HepG2 (cell line): ENCODE data around the gene STX12. TPM values are rescaled to one million over a fixed set of nuclear protein-coding genes. Genes with fewer than 3 reads are reported as not detected.

Experiments used
- BORCS8-MEF2B ChIP-seq: sonication (generic); formaldehyde crosslinking; IDR thresholded peaks from 2 replicates; pipeline ENCODE4 v1.8.0; 2022; ENCODE audit warnings: mild to moderate bottlenecking, missing genetic modification reagents
- CBX1 ChIP-seq: IDR thresholded peaks from one replicate; pipeline ENCODE4 v1.6.1; 2016; ENCODE audit warnings: antibody characterized with exemption, low read depth
- CEBPG ChIP-seq: IDR thresholded peaks from 2 replicates; pipeline ENCODE4 v1.6.1; 2016
- DNMT1 ChIP-seq: sonication (generic); formaldehyde crosslinking; IDR thresholded peaks from 2 replicates; pipeline ENCODE4 v1.5.1; 2020; ENCODE audit warnings: mild to moderate bottlenecking, missing genetic modification reagents
- FOXA3 ChIP-seq: IDR thresholded peaks from 2 replicates; pipeline ENCODE4 v1.6.1; 2016; ENCODE audit warnings: missing genetic modification reagents, missing compliant biosample characterization
- HOXA7 ChIP-seq: sonication (generic); formaldehyde crosslinking; IDR thresholded peaks from 2 replicates; pipeline ENCODE4 v1.8.1; 2022; ENCODE audit warnings: mild to moderate bottlenecking, missing genetic modification reagents, moderate library complexity
- KMT2A ChIP-seq: sonication (generic); formaldehyde crosslinking; IDR thresholded peaks from 2 replicates; pipeline ENCODE4 v1.4.0; 2020; ENCODE audit warnings: missing genetic modification reagents
- NCOA5 ChIP-seq: sonication (generic); formaldehyde crosslinking; IDR thresholded peaks from 2 replicates; pipeline ENCODE4 v1.4.0; 2020; ENCODE audit warnings: missing genetic modification reagents
- POGZ ChIP-seq: sonication (generic); formaldehyde crosslinking; IDR thresholded peaks from 2 replicates; pipeline ENCODE4 v1.4.0; 2020; ENCODE audit warnings: mild to moderate bottlenecking, missing genetic modification reagents
- RBAK ChIP-seq: sonication (generic); formaldehyde crosslinking; IDR thresholded peaks from 2 replicates; pipeline ENCODE4 v1.5.1; 2020; ENCODE audit warnings: mild to moderate bottlenecking, missing genetic modification reagents
- REL ChIP-seq: sonication (generic); formaldehyde crosslinking; conservative IDR thresholded peaks from 2 replicates; pipeline ENCODE4 v1.8.0; 2022; ENCODE audit warnings: mild to moderate bottlenecking, missing genetic modification reagents, moderate library complexity
- RXRA ChIP-seq: sonication (generic); formaldehyde crosslinking; IDR thresholded peaks from 2 replicates; pipeline ENCODE4 v1.5.1; 2020; ENCODE audit warnings: missing genetic modification reagents
- SMAD9 ChIP-seq: sonication (generic); formaldehyde crosslinking; IDR thresholded peaks from 2 replicates; pipeline ENCODE4 v1.5.1; 2020; ENCODE audit warnings: mild to moderate bottlenecking, missing genetic modification reagents
- ZBTB7A ChIP-seq: sonication (generic); formaldehyde crosslinking; IDR thresholded peaks from 2 replicates; pipeline ENCODE4 v1.8.0; 2022; ENCODE audit warnings: mild to moderate bottlenecking, missing genetic modification reagents
- ZFP82 ChIP-seq: sonication (generic); formaldehyde crosslinking; IDR thresholded peaks from 2 replicates; pipeline ENCODE4 v1.5.1; 2020; ENCODE audit warnings: mild to moderate bottlenecking, missing genetic modification reagents, borderline replicate concordance
- ZNF256 ChIP-seq: sonication (generic); formaldehyde crosslinking; conservative IDR thresholded peaks from 2 replicates; pipeline ENCODE4 v1.4.0; 2020; ENCODE audit warnings: missing genetic modification reagents
- ZNF431 ChIP-seq: sonication (generic); formaldehyde crosslinking; IDR thresholded peaks from 2 replicates; pipeline ENCODE4 v1.9.0; 2022; ENCODE audit warnings: missing genetic modification reagents, low read depth, mild to moderate bottlenecking, borderline replicate concordance
- ZNF530 ChIP-seq: sonication (generic); formaldehyde crosslinking; IDR thresholded peaks from 2 replicates; pipeline ENCODE4 v1.5.0; 2020; ENCODE audit warnings: low read depth, mild to moderate bottlenecking, missing genetic modification reagents
- ZNF569 ChIP-seq: sonication (generic); formaldehyde crosslinking; IDR thresholded peaks from 2 replicates; pipeline ENCODE4 v1.5.0; 2020; ENCODE audit warnings: mild to moderate bottlenecking, missing genetic modification reagents, moderate library complexity, borderline replicate concordance
- ZNF883 ChIP-seq: sonication (generic); formaldehyde crosslinking; IDR thresholded peaks from 2 replicates; pipeline ENCODE4 v1.5.1; 2020; ENCODE audit warnings: mild to moderate bottlenecking, missing genetic modification reagents; ENCODE audit errors: not compliant biosample characterization
- ZZZ3 ChIP-seq: sonication (generic); formaldehyde crosslinking; IDR thresholded peaks from 2 replicates; pipeline ENCODE4 v1.4.0; 2020; ENCODE audit warnings: missing genetic modification reagents, mild to moderate bottlenecking, borderline replicate concordance
- polyA plus RNA-seq, 8 experiments: library from polyadenylated mRNA; depleted of rRNA in 3 of 8; stranded (reverse) in 7 of 8; unstranded in 1 of 8; fragments of >200 nt; fragmentation: Illumina TruSeq in 4 of 8; extraction: Trizol in 4 of 8; gene quantifications; 2 replicates each; pipeline versions ENCODE4 v1.2.1 to v1.2.3, GENCODE V29; 2011 to 2016; ENCODE audit warnings: low read depth in 4 of 8, missing spikeins in 1 of 8, mixed read lengths in 1 of 8; ENCODE audit not compliant: insufficient read depth in 1 of 8
- total RNA-seq, 5 experiments: library from RNA; depleted of rRNA; stranded (reverse); fragments of >200 nt; fragmentation: Illumina TruSeq; extraction: Trizol; gene quantifications; 2 replicates each; pipeline ENCODE4 v1.2.3, GENCODE V29; 2016; ENCODE audit warnings: low read depth in 1 of 5
- TF ChIP-seq, protein P1 (sequence below): sonication (generic); formaldehyde crosslinking; IDR thresholded peaks from 2 replicates; pipeline ENCODE4 v1.5.0; 2020; ENCODE audit warnings: mild to moderate bottlenecking, missing genetic modification reagents
- TF ChIP-seq, protein P2 (sequence below): sonication (generic); formaldehyde crosslinking; IDR thresholded peaks from 2 replicates; pipeline ENCODE4 v1.8.0; 2022; ENCODE audit warnings: missing genetic modification reagents, mild to moderate bottlenecking, inconsistent platforms, borderline replicate concordance
- TF ChIP-seq, protein P3 (sequence below): sonication (generic); formaldehyde crosslinking; IDR thresholded peaks from 2 replicates; pipeline ENCODE4 v1.5.0; 2020; ENCODE audit warnings: missing genetic modification reagents, mild to moderate bottlenecking, borderline replicate concordance
- TF ChIP-seq, protein P4 (sequence below): sonication (generic); formaldehyde crosslinking; IDR thresholded peaks from 2 replicates; pipeline ENCODE4 v1.8.1; 2023; ENCODE audit warnings: mild to moderate bottlenecking, missing genetic modification reagents, borderline replicate concordance

The STX12 gene
- total and polyA plus RNA-seq, 2 of the 13 experiments (the other 11 are each of a cell fraction or from before 2014, with no cell fraction given), result 9.0 to 19.7 TPM

DNA sequence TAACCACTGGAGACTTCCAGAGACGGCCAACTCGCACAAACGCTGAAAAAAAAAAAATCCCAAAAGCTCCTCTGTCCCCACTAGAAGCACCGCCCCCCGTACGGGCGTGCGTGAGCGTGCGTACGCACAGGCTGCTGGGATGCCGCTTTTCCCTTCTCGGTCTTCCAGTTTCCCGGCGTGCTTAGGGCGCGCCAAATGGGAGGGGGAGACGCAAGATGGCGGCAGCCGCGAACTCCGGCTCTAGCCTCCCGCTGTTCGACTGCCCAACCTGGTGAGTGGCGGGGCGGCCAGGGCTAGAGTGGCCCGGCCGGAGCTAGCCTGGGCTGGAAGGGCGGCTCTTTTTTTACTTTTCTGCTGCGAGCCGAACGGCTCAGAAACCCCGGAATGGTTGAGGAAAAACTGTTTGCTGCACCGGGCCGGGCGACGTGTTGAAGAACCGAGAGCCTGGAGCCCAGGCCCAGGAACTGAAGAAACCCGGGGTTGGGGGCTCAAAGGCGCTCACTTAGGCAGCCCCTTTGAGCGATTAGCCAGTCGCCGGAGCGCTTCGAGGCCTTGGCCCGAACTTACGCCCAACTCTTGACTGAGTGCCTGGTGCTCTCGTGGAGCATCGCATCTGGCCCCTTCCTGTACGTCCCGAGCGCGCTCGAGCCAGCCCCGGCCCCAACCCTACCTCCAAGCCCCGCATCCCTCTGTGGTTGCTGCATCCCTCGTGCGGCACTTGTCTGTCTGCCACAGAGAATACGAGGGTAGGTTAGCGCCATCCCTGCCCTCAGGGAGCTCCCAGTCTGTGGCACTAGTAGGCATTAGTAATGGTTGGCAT lies 57.8 kb downstream of the STX12 start, which contains the start of gene PPP1R8 (continued):
- no peak for TF ChIP-seq REL (CRISPR knock-in tag)
- 0 out of 2 replicates have a peak, but pooled peaks have one; percentile 44 for TF ChIP-seq ZNF256
- TF ChIP-seq, protein P1, sequence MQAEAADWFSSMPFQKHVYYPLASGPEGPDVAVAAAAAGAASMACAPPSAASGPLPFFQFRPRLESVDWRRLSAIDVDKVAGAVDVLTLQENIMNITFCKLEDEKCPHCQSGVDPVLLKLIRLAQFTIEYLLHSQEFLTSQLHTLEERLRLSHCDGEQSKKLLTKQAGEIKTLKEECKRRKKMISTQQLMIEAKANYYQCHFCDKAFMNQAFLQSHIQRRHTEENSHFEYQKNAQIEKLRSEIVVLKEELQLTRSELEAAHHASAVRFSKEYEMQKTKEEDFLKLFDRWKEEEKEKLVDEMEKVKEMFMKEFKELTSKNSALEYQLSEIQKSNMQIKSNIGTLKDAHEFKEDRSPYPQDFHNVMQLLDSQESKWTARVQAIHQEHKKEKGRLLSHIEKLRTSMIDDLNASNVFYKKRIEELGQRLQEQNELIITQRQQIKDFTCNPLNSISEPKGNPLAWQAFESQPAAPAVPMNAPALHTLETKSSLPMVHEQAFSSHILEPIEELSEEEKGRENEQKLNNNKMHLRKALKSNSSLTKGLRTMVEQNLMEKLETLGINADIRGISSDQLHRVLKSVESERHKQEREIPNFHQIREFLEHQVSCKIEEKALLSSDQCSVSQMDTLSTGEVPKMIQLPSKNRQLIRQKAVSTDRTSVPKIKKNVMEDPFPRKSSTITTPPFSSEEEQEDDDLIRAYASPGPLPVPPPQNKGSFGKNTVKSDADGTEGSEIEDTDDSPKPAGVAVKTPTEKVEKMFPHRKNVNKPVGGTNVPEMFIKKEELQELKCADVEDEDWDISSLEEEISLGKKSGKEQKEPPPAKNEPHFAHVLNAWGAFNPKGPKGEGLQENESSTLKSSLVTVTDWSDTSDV (CRISPR knock-in tag), result no peak
- TF ChIP-seq ZNF883, result peak; percentile 82
- TF ChIP-seq ZNF530 (CRISPR knock-in tag), result no peak
- peak; percentile 94 for TF ChIP-seq KMT2A
- no peak; the same call in 1 of the 2 replicates for TF ChIP-seq ZBTB7A (CRISPR knock-in tag)
- peak; percentile 59; the same call in 1 of the 2 replicates for TF ChIP-seq RXRA (CRISPR knock-in tag)
- no peak for TF ChIP-seq CBX1
- TF ChIP-seq, protein P2, sequence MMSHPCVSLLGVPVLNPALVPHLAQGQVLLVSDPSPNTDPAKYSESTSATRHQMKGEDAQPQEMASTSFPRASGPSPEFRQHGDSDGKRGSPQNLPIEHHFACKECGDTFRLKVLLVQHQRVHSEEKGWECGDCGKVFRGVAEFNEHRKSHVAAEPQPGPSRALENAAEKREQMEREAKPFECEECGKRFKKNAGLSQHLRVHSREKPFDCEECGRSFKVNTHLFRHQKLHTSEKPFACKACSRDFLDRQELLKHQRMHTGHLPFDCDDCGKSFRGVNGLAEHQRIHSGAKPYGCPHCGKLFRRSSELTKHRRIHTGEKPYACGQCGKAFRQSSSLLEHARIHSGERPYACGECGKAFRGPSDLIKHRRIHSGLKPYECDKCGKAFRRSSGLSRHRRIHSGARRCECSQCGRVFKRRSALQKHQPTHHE (CRISPR knock-in tag), result peak; percentile 42; the same call in 1 of the 2 replicates
- no peak for TF ChIP-seq CEBPG (CRISPR knock-in tag)
- no peak for TF ChIP-seq ZNF431
- TF ChIP-seq RBAK (CRISPR knock-in tag), result no peak
- no peak for TF ChIP-seq NCOA5 (CRISPR knock-in tag)
- TF ChIP-seq DNMT1 (CRISPR knock-in tag), result 0 out of 2 replicates have a peak, but pooled peaks have one; percentile 26
- TF ChIP-seq BORCS8-MEF2B, result peak; percentile 76; the same call in 1 of the 2 replicates
- peak; percentile 72 for TF ChIP-seq FOXA3 (CRISPR knock-in tag)
- TF ChIP-seq ZZZ3 (CRISPR knock-in tag), result peak; percentile 45; the same call in 1 of the 2 replicates
- TF ChIP-seq, protein P3, sequence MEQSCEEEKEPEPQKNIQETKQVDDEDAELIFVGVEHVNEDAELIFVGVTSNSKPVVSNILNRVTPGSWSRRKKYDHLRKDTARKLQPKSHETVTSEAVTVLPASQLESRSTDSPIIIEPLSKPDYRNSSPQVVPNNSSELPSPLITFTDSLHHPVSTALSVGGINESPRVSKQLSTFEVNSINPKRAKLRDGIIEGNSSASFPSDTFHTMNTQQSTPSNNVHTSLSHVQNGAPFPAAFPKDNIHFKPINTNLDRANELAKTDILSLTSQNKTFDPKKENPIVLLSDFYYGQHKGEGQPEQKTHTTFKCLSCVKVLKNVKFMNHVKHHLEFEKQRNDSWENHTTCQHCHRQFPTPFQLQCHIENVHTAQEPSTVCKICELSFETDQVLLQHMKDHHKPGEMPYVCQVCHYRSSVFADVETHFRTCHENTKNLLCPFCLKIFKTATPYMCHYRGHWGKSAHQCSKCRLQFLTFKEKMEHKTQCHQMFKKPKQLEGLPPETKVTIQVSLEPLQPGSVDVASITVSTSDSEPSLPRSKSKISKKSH, result no peak
- no peak for TF ChIP-seq SMAD9 (CRISPR knock-in tag)
- TF ChIP-seq HOXA7 (CRISPR knock-in tag), result no peak
- TF ChIP-seq ZNF569 (CRISPR knock-in tag), result no peak
- TF ChIP-seq, protein P4, sequence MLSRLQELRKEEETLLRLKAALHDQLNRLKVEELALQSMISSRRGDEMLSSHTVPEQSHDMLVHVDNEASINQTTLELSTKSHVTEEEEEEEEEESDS (CRISPR knock-in tag), result 0 out of 2 replicates have a peak, but pooled peaks have one; percentile 61
- TF ChIP-seq POGZ (CRISPR knock-in tag), result peak; percentile 66
- TF ChIP-seq ZFP82 (CRISPR knock-in tag), result peak; percentile 85; the same call in 1 of the 2 replicates
